HepG2 (cell line): ENCODE data around the gene SLC35A2. TPM values are rescaled to one million over a fixed set of nuclear protein-coding genes. Genes with fewer than 3 reads are reported as not detected.

Experiments used
- ATAC-seq: fragments of 200-7000 bp; cut with Tn5 transposase; 3 replicates; pipeline ENCODE4 v1.9.1; 2020; ENCODE audit warnings: mild to moderate bottlenecking, moderate library complexity
- BruUV-seq: library from RNA; stranded (reverse); fragments of 400-500 nt; replicated peaks from 2 replicates; lab custom pipeline; 2021; lab: Mats Ljungman, UMichigan
- CTCF ChIA-PET: fragments of 300-600 bp; formaldehyde crosslinking; extraction: SDS; loops from one replicate; lab custom pipeline; 2021; ENCODE audit warnings: low total read pairs, inconsistent platforms, low intra/inter-chr PET ratio; lab: Yijun Ruan, JAX
- POLR2A ChIA-PET: fragments of 350-600 bp; sonication (Branson Sonifier 250); formaldehyde crosslinking; loops from one replicate; lab custom pipeline; 2020; ENCODE audit warnings: antibody characterized with exemption, inconsistent platforms; lab: Yijun Ruan, JAX
- DNase-seq: peaks from one replicate; pipeline ENCODE4 v3.0.0-alpha.2; 2015; ENCODE audit warnings: low spot score
- FAIRE-seq: peaks from 3 replicates; lab custom pipeline; 2011; peaks lifted over from hg19 to GRCh38; lab: Jason Lieb, UNC
- H2AFZ ChIP-seq: one replicate; pipeline ENCODE4 v1.6.1; 2011; ENCODE audit warnings: low read length, inconsistent platforms
- H3K27ac ChIP-seq: fragments of 300-600 bp; 3 replicates; pipeline ENCODE4 v1.8.0; 2011; ENCODE audit warnings: mixed run types, mild to moderate bottlenecking, mixed read lengths, low read length, inconsistent platforms; ENCODE audit not compliant: insufficient read depth; ENCODE audit errors: extremely low read length
- H3K27me3 ChIP-seq, 2 experiments: fragments of 200-600 bp in 1 of 2; 2 replicates in 1 of 2; 3 replicates in 1 of 2; pipeline versions ENCODE4 v1.6.0 to v1.8.0; 2011; ENCODE audit warnings: low read length in 2 of 2, mild to moderate bottlenecking in 2 of 2, moderate library complexity in 2 of 2, inconsistent platforms in 1 of 2; ENCODE audit not compliant: insufficient read depth in 2 of 2, control insufficient read depth in 1 of 2
- H3K36me3 ChIP-seq, 2 experiments: fragments of 200-600 bp in 1 of 2; replicated peaks in 1 of 2; 2 replicates in 1 of 2; 3 replicates in 1 of 2; pipeline versions ENCODE4 v1.5.1 to v1.8.0; 2011; ENCODE audit warnings: low read length in 2 of 2, inconsistent platforms in 1 of 2; ENCODE audit not compliant: insufficient read depth in 2 of 2, control insufficient read depth in 1 of 2
- H3K4me1 ChIP-seq: 2 replicates; pipeline ENCODE4 v1.5.1; 2012; ENCODE audit warnings: low read length, inconsistent platforms; ENCODE audit not compliant: insufficient read depth
- H3K4me2 ChIP-seq: 2 replicates; pipeline ENCODE4 v1.6.0; 2011; ENCODE audit warnings: low read depth, low read length, inconsistent platforms
- H3K4me3 ChIP-seq, 3 experiments: fragments of 200-600 bp in 1 of 3; sonication (generic), shearing (Covaris generic) in 1 of 3; replicated peaks in 1 of 3; 2 replicates each; pipeline ENCODE4 v1.5.1; 2011 to 2016; ENCODE audit warnings: low read length in 3 of 3, inconsistent platforms in 2 of 3, low read depth in 2 of 3, mild to moderate bottlenecking in 2 of 3, control low read depth in 1 of 3, mixed read lengths in 1 of 3; ENCODE audit not compliant: insufficient read depth in 1 of 3
- H3K79me2 ChIP-seq: one replicate; pipeline ENCODE4 v1.6.1; 2011; ENCODE audit warnings: low read length, inconsistent platforms; ENCODE audit not compliant: insufficient read depth
- H3K9ac ChIP-seq: 2 replicates; pipeline ENCODE4 v1.6.0; 2011; ENCODE audit warnings: mild to moderate bottlenecking, low read depth, low read length, inconsistent platforms; ENCODE audit not compliant: insufficient read depth
- H3K9me3 ChIP-seq: 2 replicates; pipeline ENCODE4 v1.5.1; 2012; ENCODE audit warnings: mild to moderate bottlenecking, low read length
- H4K20me1 ChIP-seq: 2 replicates; pipeline ENCODE4 v1.6.0; 2011; ENCODE audit warnings: inconsistent platforms, mild to moderate bottlenecking, low read length, moderate library complexity; ENCODE audit not compliant: insufficient read depth
- CEBPB ChIP-seq: IDR thresholded peaks from 2 replicates; pipeline ENCODE4 v1.6.1; 2011; ENCODE audit warnings: low read depth, low read length, improper control_type of control experiment, borderline replicate concordance
- DR1 ChIP-seq: sonication (generic); formaldehyde crosslinking; IDR thresholded peaks from 2 replicates; pipeline ENCODE4 v1.8.0; 2021; ENCODE audit warnings: mild to moderate bottlenecking, missing genetic modification reagents, inconsistent platforms
- FIP1L1 ChIP-seq: fragments of 200-400 bp; formaldehyde crosslinking; IDR thresholded peaks from 2 replicates; pipeline ENCODE4 v1.6.1; 2018; ENCODE audit warnings: low read depth, mild to moderate bottlenecking, low read length, moderate library complexity, borderline replicate concordance; ENCODE audit not compliant: insufficient read depth
- HDAC2 ChIP-seq: sonication (generic); formaldehyde crosslinking; IDR thresholded peaks from 2 replicates; pipeline ENCODE4 v1.4.0; 2020; ENCODE audit warnings: missing genetic modification reagents
- HOXA3 ChIP-seq: sonication (generic); formaldehyde crosslinking; IDR thresholded peaks from 2 replicates; pipeline ENCODE4 v1.5.0; 2020; ENCODE audit warnings: missing genetic modification reagents
- IKZF5 ChIP-seq: IDR thresholded peaks from 2 replicates; pipeline ENCODE4 v1.6.1; 2018; ENCODE audit warnings: missing genetic modification reagents, mild to moderate bottlenecking, missing compliant biosample characterization
- IRF2 ChIP-seq: IDR thresholded peaks from 2 replicates; pipeline ENCODE4 v1.6.1; 2018; ENCODE audit warnings: missing genetic modification reagents, missing compliant biosample characterization
- KDM5A ChIP-seq: fragments of 200-600 bp; sonication (generic); IDR thresholded peaks from 2 replicates; pipeline ENCODE4 v1.7.0; 2018; ENCODE audit warnings: antibody characterized with exemption, mild to moderate bottlenecking, low read length, borderline replicate concordance
- KLF16 ChIP-seq, 2 experiments: sonication (generic) in 1 of 2; formaldehyde crosslinking in 1 of 2; IDR thresholded peaks; 2 replicates each; pipeline versions ENCODE4 v1.6.1 to v1.8.0; 2016 to 2023; ENCODE audit warnings: missing genetic modification reagents in 2 of 2, missing compliant biosample characterization in 1 of 2
- MXD1 ChIP-seq: sonication (generic); formaldehyde crosslinking; IDR thresholded peaks from 2 replicates; pipeline ENCODE4 v1.4.0; 2020; ENCODE audit warnings: mild to moderate bottlenecking, missing genetic modification reagents
- NFRKB ChIP-seq: fragments of 450-650 bp; IDR thresholded peaks from 2 replicates; pipeline ENCODE4 v1.6.1; 2017
- POLR2AphosphoS5 ChIP-seq: IDR thresholded peaks from 2 replicates; pipeline ENCODE4 v1.6.1; 2012; ENCODE audit warnings: low read depth, low read length
- POLR2G ChIP-seq: fragments of 200-400 bp; formaldehyde crosslinking; IDR thresholded peaks from 2 replicates; pipeline ENCODE4 v1.6.1; 2018; ENCODE audit warnings: mild to moderate bottlenecking, low read depth, low read length, moderate library complexity
- RARA ChIP-seq: IDR thresholded peaks from 2 replicates; pipeline ENCODE4 v1.6.1; 2016; ENCODE audit warnings: missing genetic modification reagents, missing compliant biosample characterization
- RFX3 ChIP-seq: IDR thresholded peaks from 2 replicates; pipeline ENCODE4 v1.6.1; 2016; ENCODE audit warnings: missing biosample characterization, missing genetic modification reagents
- SIX4 ChIP-seq: sonication (generic); formaldehyde crosslinking; IDR thresholded peaks from 2 replicates; pipeline ENCODE4 v1.4.0; 2020; ENCODE audit warnings: missing genetic modification reagents
- STAT5B ChIP-seq: sonication (generic); formaldehyde crosslinking; IDR thresholded peaks from 2 replicates; pipeline ENCODE4 v1.4.0; 2020; ENCODE audit warnings: missing genetic modification reagents
- TARDBP ChIP-seq: sonication (generic); formaldehyde crosslinking; IDR thresholded peaks from 2 replicates; pipeline ENCODE4 v1.8.0; 2022; ENCODE audit warnings: mild to moderate bottlenecking, missing genetic modification reagents
- TIGD3 ChIP-seq: sonication (generic); formaldehyde crosslinking; IDR thresholded peaks from 2 replicates; pipeline ENCODE4 v1.5.1; 2020; ENCODE audit warnings: mild to moderate bottlenecking, missing genetic modification reagents, borderline replicate concordance
- YEATS2 ChIP-seq: sonication (generic); formaldehyde crosslinking; IDR thresholded peaks from 2 replicates; pipeline ENCODE4 v1.4.0; 2020; ENCODE audit warnings: missing genetic modification reagents, borderline replicate concordance
- YEATS4 ChIP-seq: sonication (generic); formaldehyde crosslinking; IDR thresholded peaks from 2 replicates; pipeline ENCODE4 v1.4.0; 2020; ENCODE audit warnings: missing genetic modification reagents, borderline replicate concordance
- WGBS: methylation state at CpG from one replicate; pipeline ENCODE4 v1.1.6; 2017; ENCODE audit warnings: low lambda C conversion rate; 5-methylcytosine and 5-hydroxymethylcytosine counted together
- in situ Hi-C: cut with HindIII; loops from 2 replicates; pipeline ENCODE4 v1.10.0; 2017; ENCODE audit warnings: low pct_unique_long_range_greater_than_20kb; ENCODE audit not compliant: extremely low pct_ligation_motif_present
- intact Hi-C: fragments of 100-400 bp; cut with micrococcal nuclease; formaldehyde crosslinking; loops from one replicate; pipeline ENCODE4 v1.10.0; 2022; ENCODE audit not compliant: unreplicated experiment
- polyA plus RNA-seq, 8 experiments: library from polyadenylated mRNA; depleted of rRNA in 3 of 8; stranded (reverse) in 7 of 8; unstranded in 1 of 8; fragments of >200 nt; fragmentation: Illumina TruSeq in 4 of 8; extraction: Trizol in 4 of 8; gene quantifications; 2 replicates each; pipeline versions ENCODE4 v1.2.1 to v1.2.3, GENCODE V29; 2011 to 2016; ENCODE audit warnings: low read depth in 4 of 8, missing spikeins in 1 of 8, mixed read lengths in 1 of 8; ENCODE audit not compliant: insufficient read depth in 1 of 8
- total RNA-seq, 5 experiments: library from RNA; depleted of rRNA; stranded (reverse); fragments of >200 nt; fragmentation: Illumina TruSeq; extraction: Trizol; gene quantifications; 2 replicates each; pipeline ENCODE4 v1.2.3, GENCODE V29; 2016; ENCODE audit warnings: low read depth in 1 of 5

SLC35A2 gene
- total and polyA plus RNA-seq, 2 of the 13 experiments (the other 11 are each of a cell fraction or from before 2014, with no cell fraction given) = 32.1 to 40.8 TPM

GRCh38 chrX:48957827-48958634, 46.6 kb upstream of the SLC35A2 start:
- in situ Hi-C loops = no loop called here
- CTCF ChIA-PET = no interaction called here
- Histone ChIP-seq H3K27ac (peak overlapping the region; percentile 98), H3K9me3 (no peaks in the 10 kb centered on the region), H3K27me3 (no peaks in the 10 kb centered on the region), H2AFZ (no peak overlapping the region), H3K79me2 (peaks cover 39% of the 10 kb centered on the region), H3K4me1 (peaks cover 67% of the 10 kb centered on the region), H3K4me3 (peak overlapping the region; percentile 62 to 81 (median 76); a peak in 5 of 6 replicates), H3K4me2 (peak overlapping the region; percentile 83), H4K20me1 (no peaks in the 10 kb centered on the region), H3K36me3 (peaks cover 0 to 8% of the 10 kb centered on the region in 2 experiments; a peak in 2 of 5 replicates), H3K9ac (peak overlapping the region; percentile 82)
- BruUV-seq = no TSS peak
- POLR2A ChIA-PET = interaction anchor here (0.7 to 2.4 kb wide), 22 partner anchors 12 to 1316 kb away, joined by 3 to 11 read pairs (median 5); partner anchors contain the start of genes GPKOW, GRIPAP1, HDAC6 and PCSK1N
- FAIRE-seq = peak; percentile 99
- ATAC-seq = peak; percentile 88
- peak; percentile 93 for DNase-seq
- WGBS = 3% methylated on average over 6 of the region's 66 CpGs
- intact Hi-C loops = loop anchor here (1.0 to 5.0 kb wide), 2 partner anchors 44 to 84 kb away; partner anchors contain the start of genes GRIPAP1 and TFE3
- TF ChIP-seq KDM5A = peak; percentile 80; the same call in 1 of the 2 replicates
- TF ChIP-seq SIX4 = peak; percentile 94
- TF ChIP-seq KLF16 (CRISPR knock-in tag; IDR thresholded peaks at IDR 0.05) = peak in 1 of 2 experiments; percentile 59; a peak in 1 of 4 replicates
- TF ChIP-seq HDAC2 (CRISPR knock-in tag) = 0 out of 2 replicates have a peak, but pooled peaks have one; percentile 23
- peak; percentile 50; the same call in 1 of the 2 replicates for TF ChIP-seq IRF2 (CRISPR knock-in tag)
- peak; percentile 51; the same call in 1 of the 2 replicates for TF ChIP-seq YEATS2
- peak; percentile 47 for TF ChIP-seq RFX3 (CRISPR knock-in tag)
- TF ChIP-seq HOXA3 (CRISPR knock-in tag) = peak; percentile 58; the same call in 1 of the 2 replicates
- TF ChIP-seq CEBPB = peak; percentile 89
- 0 out of 2 replicates have a peak, but pooled peaks have one; percentile 23 for TF ChIP-seq FIP1L1
- TF ChIP-seq POLR2AphosphoS5 = peak; percentile 40; the same call in 1 of the 2 replicates
- peak; percentile 34; the same call in 1 of the 2 replicates for TF ChIP-seq TIGD3 (CRISPR knock-in tag)
- no peak for TF ChIP-seq MXD1 (CRISPR knock-in tag)
- TF ChIP-seq RARA (CRISPR knock-in tag) = 0 out of 2 replicates have a peak, but pooled peaks have one; percentile 12
- TF ChIP-seq YEATS4 = peak; percentile 40; the same call in 1 of the 2 replicates
- TF ChIP-seq POLR2G = peak; percentile 49; the same call in 1 of the 2 replicates
- TF ChIP-seq DR1 = 0 out of 2 replicates have a peak, but pooled peaks have one; percentile 38
- 0 out of 2 replicates have a peak, but pooled peaks have one; percentile 35 for TF ChIP-seq TARDBP (CRISPR knock-in tag)
- TF ChIP-seq NFRKB = no peak
- peak; percentile 49; the same call in 1 of the 2 replicates for TF ChIP-seq IKZF5 (CRISPR knock-in tag)
- TF ChIP-seq STAT5B (CRISPR knock-in tag) = no peak
